HEK293T (cell line): Measurements from ENCODE around the gene ZIC4.

Experiments used
- ARNT ChIP-seq: fragments of 450-650 bp; IDR thresholded peaks from 2 replicates; pipeline ENCODE4 v1.6.1; 2017; ENCODE audit warnings: mild to moderate bottlenecking
- HDGF ChIP-seq: fragments of 450-650 bp; IDR thresholded peaks from 2 replicates; pipeline ENCODE4 v1.6.1; 2017; ENCODE audit warnings: antibody characterized with exemption, borderline replicate concordance
- PKNOX1 ChIP-seq: fragments of 450-650 bp; IDR thresholded peaks from 2 replicates; pipeline ENCODE4 v1.6.1; 2016

DNA sequence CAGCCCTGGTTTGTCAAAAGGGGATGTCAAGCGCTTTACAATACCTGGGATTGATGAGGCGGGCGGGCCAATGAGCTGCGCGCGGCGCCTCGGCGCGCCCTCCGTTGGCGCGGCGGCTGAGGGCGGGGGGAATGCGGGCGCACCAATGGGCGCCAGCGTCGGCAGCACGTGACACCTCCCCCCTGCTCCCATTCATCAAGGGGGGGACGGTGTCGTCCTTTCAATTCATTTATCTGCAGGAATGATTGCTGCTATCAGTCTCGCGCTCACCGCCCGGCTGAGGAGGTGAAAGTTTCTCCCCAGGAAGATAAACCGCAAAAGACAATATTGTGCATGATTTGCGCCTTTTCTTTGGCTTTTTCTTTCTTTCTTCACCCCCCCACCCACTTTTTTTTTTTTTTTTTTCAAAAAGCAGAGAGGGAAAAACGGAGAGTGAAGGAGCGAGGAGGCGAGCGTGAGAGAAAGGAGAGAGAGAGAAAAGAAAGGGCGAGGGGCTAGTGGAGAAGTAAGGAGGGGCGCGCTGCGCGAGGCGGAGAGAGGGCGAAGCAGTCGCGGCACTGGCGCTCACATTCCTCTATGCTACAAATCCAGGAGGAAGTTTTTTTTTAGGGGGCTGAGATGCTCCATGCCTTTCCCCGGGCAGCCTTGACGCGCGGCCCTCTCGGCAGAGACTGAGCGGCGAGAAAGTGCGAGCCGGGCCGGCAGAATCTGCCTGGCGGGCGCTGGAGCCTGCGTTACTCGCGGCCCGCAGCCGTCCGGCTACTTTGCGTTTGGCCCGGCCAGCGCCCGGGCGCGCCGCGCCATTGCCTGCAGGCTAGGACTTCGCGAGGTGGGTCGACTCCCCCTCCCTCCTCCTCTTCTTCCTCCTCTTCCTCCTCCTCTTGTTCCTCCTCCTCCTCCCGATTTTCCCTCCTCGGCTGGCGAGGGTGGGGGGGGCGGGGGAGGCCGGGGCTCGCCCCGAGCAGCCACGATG is 3.1 kb upstream of the ZIC4 start, which contains the start of gene ZIC1:
- TF ChIP-seq ARNT, result no peak
- no peak for TF ChIP-seq HDGF
- peak; percentile 90 for TF ChIP-seq PKNOX1
